MCF 10A (cell line): ENCODE data around the gene ENTPD6. TPM values are rescaled to one million over a fixed set of nuclear protein-coding genes. Genes with fewer than 3 reads are reported as not detected.
A peak's percentile ranks its signal among the peaks of the same experiment; 100 is the strongest.

Experiments used
- BruUV-seq: library from RNA; stranded (reverse); fragments of 400-500 nt; replicated peaks from 2 replicates; lab custom pipeline; 2021; lab: Mats Ljungman, UMichigan
- CTCF ChIA-PET: fragments of 300-600 bp; sonication (Branson Sonifier 250); formaldehyde crosslinking; extraction: SDS; loops from one replicate; lab custom pipeline; 2021; ENCODE audit warnings: antibody characterized with exemption, inconsistent platforms; lab: Yijun Ruan, JAX
- POLR2A ChIA-PET: fragments of 300-600, 350-650 bp; sonication (Branson Sonifier 250); formaldehyde crosslinking; extraction: SDS; loops from one replicate; lab custom pipeline; 2020; ENCODE audit warnings: antibody characterized with exemption, inconsistent platforms; lab: Yijun Ruan, JAX
- DNase-seq: peaks from one replicate; pipeline ENCODE4 v3.0.0-alpha.2; 2018; ENCODE audit not compliant: unreplicated experiment
- H3K27ac Mint-ChIP-seq: one replicate; pipeline ENCODE4 v1.8.0; 2022; ENCODE audit warnings: mild to moderate bottlenecking, low read depth, mixed read lengths; ENCODE audit not compliant: unreplicated experiment
- H3K27me3 Mint-ChIP-seq: one replicate; pipeline ENCODE4 v1.8.0; 2022; ENCODE audit warnings: mixed read lengths; ENCODE audit not compliant: insufficient read depth, unreplicated experiment
- H3K36me3 Mint-ChIP-seq: one replicate; pipeline ENCODE4 v1.8.0; 2022; ENCODE audit warnings: mild to moderate bottlenecking, moderate library complexity, mixed read lengths; ENCODE audit not compliant: insufficient read depth, unreplicated experiment
- H3K4me1 Mint-ChIP-seq: one replicate; pipeline ENCODE4 v1.8.0; 2022; ENCODE audit warnings: mixed read lengths; ENCODE audit not compliant: insufficient read depth, unreplicated experiment
- H3K4me3 Mint-ChIP-seq: one replicate; pipeline ENCODE4 v1.8.0; 2022; ENCODE audit warnings: mild to moderate bottlenecking, moderate library complexity, mixed read lengths; ENCODE audit not compliant: unreplicated experiment
- H3K9me3 Mint-ChIP-seq: one replicate; pipeline ENCODE4 v1.8.0; 2022; ENCODE audit warnings: mixed read lengths; ENCODE audit not compliant: unreplicated experiment
- intact Hi-C: fragments of 100-400 bp; cut with micrococcal nuclease; formaldehyde crosslinking; loops from 2 replicates; pipeline ENCODE4 v1.14.1; 2022
- total RNA-seq: library from RNA; stranded (reverse); gene quantifications from 2 replicates; pipeline ENCODE4 v1.2.3, GENCODE V29; 2022
- TF ChIP-seq, protein P1 (sequence below): fragments of 200-600 bp; IDR thresholded peaks from one replicate; pipeline ENCODE4 v1.8.0; 2022; ENCODE audit warnings: antibody characterized with exemption, mild to moderate bottlenecking; ENCODE audit not compliant: unreplicated experiment

Gene ENTPD6
- total RNA-seq, 1 experiment from 2014 or later, result 98.0 TPM

GRCh38 chr20:25273541-25274358 lies 78.2 kb downstream of the ENTPD6 start:
- ChIA-PET POLR2A (interaction anchor here (0.7 to 1.3 kb wide), 3 partner anchors 10 to 39 kb away, joined by 3 to 5 read pairs (median 3); no protein-coding TSS in a partner anchor), CTCF (interaction anchor here (0.6 to 1.5 kb wide), 2 partner anchors 19 to 50 kb away, joined by 3 to 4 read pairs; no protein-coding TSS in a partner anchor)
- no peaks in the 10 kb centered on the region for H3K9me3 Mint-ChIP-seq
- H3K27me3 Mint-ChIP-seq, result no peaks in the 10 kb centered on the region
- intact Hi-C loops, result no loop called here
- peaks cover 6% of the 10 kb centered on the region for H3K4me1 Mint-ChIP-seq
- no TSS peak for BruUV-seq
- H3K36me3 Mint-ChIP-seq, result peaks cover 100% of the 10 kb centered on the region
- no peak overlapping the region for H3K27ac Mint-ChIP-seq
- TF ChIP-seq, protein P1, sequence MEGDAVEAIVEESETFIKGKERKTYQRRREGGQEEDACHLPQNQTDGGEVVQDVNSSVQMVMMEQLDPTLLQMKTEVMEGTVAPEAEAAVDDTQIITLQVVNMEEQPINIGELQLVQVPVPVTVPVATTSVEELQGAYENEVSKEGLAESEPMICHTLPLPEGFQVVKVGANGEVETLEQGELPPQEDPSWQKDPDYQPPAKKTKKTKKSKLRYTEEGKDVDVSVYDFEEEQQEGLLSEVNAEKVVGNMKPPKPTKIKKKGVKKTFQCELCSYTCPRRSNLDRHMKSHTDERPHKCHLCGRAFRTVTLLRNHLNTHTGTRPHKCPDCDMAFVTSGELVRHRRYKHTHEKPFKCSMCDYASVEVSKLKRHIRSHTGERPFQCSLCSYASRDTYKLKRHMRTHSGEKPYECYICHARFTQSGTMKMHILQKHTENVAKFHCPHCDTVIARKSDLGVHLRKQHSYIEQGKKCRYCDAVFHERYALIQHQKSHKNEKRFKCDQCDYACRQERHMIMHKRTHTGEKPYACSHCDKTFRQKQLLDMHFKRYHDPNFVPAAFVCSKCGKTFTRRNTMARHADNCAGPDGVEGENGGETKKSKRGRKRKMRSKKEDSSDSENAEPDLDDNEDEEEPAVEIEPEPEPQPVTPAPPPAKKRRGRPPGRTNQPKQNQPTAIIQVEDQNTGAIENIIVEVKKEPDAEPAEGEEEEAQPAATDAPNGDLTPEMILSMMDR, result no peak
- H3K4me3 Mint-ChIP-seq, result no peak overlapping the region
- no peak for DNase-seq

DNA sequence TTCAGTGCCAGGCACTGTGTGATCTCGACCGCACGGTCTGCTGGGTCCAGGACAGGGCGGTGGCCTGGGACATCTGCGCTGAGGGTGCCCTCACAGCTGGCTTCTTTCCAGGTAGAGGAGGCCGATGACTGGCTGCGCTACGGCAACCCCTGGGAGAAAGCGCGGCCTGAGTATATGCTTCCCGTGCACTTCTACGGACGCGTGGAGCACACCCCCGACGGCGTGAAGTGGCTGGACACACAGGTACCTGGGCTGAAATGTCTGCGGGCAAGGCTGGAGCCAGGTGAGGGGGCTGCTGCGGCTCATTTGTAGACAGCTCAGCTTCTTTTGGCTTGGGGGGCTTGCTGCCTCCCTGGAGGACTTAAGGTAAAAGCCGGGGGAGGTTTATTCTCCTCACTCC lies 79.0 kb downstream of the ENTPD6 start:
- no TSS peak for BruUV-seq
- ChIA-PET POLR2A (interaction anchor here (0.7 to 1.3 kb wide), 2 partner anchors 10 to 39 kb away, joined by 3 to 5 read pairs; no protein-coding TSS in a partner anchor), CTCF (interaction anchor here (0.6 to 0.9 kb wide), 3 partner anchors 19 to 124 kb away, joined by 3 read pairs; no protein-coding TSS in a partner anchor)
- intact Hi-C loops, result no loop called here
- Mint-ChIP-seq H3K9me3 (no peaks in the 10 kb centered on the region), H3K27ac (no peak overlapping the region), H3K27me3 (no peaks in the 10 kb centered on the region), H3K4me1 (peaks cover 6% of the 10 kb centered on the region), H3K4me3 (no peak overlapping the region), H3K36me3 (peaks cover 100% of the 10 kb centered on the region)
- TF ChIP-seq, protein P1, result no peak
- DNase-seq, result no peak

- peaks cover 100% of the 10 kb centered on the region for H3K36me3 Mint-ChIP-seq
- DNase-seq, result no peak
- H3K27ac Mint-ChIP-seq, result peak overlapping the region; percentile 59
- TF ChIP-seq, protein P1, result no peak
- intact Hi-C loops, result no loop called here
- H3K27me3 Mint-ChIP-seq, result no peaks in the 10 kb centered on the region
- CTCF ChIA-PET, result interaction anchor here (0.6 to 1.0 kb wide), 5 partner anchors 13 to 123 kb away, joined by 3 to 4 read pairs (median 3); no protein-coding TSS in a partner anchor
- BruUV-seq, result no TSS peak
- H3K4me3 Mint-ChIP-seq, result no peak overlapping the region
- H3K9me3 Mint-ChIP-seq, result no peaks in the 10 kb centered on the region
- POLR2A ChIA-PET, result no interaction called here
- peaks cover 6% of the 10 kb centered on the region for H3K4me1 Mint-ChIP-seq
Measured at GRCh38 chr20:25274891-25275812, 79.6 kb downstream of the ENTPD6 start.
